Dermis lymphatic vessel endothelial cell (primary cell): ENCODE results near the gene CRISP1. TPM values are rescaled to one million over a fixed set of nuclear protein-coding genes. Genes with fewer than 3 reads are reported as not detected.

Source experiments
- total RNA-seq: library from RNA; depleted of rRNA; stranded (reverse); fragments of >200 nt; gene quantifications from 2 replicates; pipeline ENCODE4 v1.2.1, GENCODE V29; 2014

CRISP1 gene, protein sequence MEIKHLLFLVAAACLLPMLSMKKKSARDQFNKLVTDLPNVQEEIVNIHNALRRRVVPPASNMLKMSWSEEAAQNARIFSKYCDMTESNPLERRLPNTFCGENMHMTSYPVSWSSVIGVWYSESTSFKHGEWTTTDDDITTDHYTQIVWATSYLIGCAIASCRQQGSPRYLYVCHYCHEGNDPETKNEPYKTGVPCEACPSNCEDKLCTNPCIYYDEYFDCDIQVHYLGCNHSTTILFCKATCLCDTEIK
- not detected in 2 replicates for total RNA-seq

GRCh38 chr6:49866485-49866943, at the start of gene CRISP1:
Gene CRISP1 (minus strand): TSS chr6:49866535. CDS start chr6:49857400, 9,135 bp downstream.

GRCh38 chr6:49787176-49787575, 79.2 kb downstream of the CRISP1 start, which contains the start of gene PGK2:
Gene PGK2 (minus strand): TSS chr6:49787285. CDS start chr6:49787187, 98 bp downstream.

Other genes with a start within 250 kb of the CRISP1 start
- gene RHAG, start 229.7 kb downstream of the CRISP1 start, total RNA-seq, result 0.09 and 0.11 TPM in 2 replicates
- not detected in 2 replicates for gene CRISP2, start 153.0 kb downstream of the CRISP1 start, total RNA-seq
- not detected in 2 replicates for gene CRISP3, start 122.1 kb downstream of the CRISP1 start, total RNA-seq
- not detected in 2 replicates for gene PGK2, start 79.2 kb downstream of the CRISP1 start, total RNA-seq
- gene DEFB114, start 97.6 kb upstream of the CRISP1 start, total RNA-seq, result not detected in 2 replicates
- not detected in 2 replicates for gene DEFB113, start 103.1 kb upstream of the CRISP1 start, total RNA-seq
- gene DEFB110, start 155.5 kb upstream of the CRISP1 start, total RNA-seq, result not detected in 2 replicates
- not detected in 2 replicates for gene DEFB112, start 183.4 kb upstream of the CRISP1 start, total RNA-seq